Loucy (cell line): ENCODE data around the gene DERA.
"Not testable (repeated sequence)": the region's sequence is repeated elsewhere in the genome, so short reads cannot be mapped to it uniquely, and the experiment has no call there.

Source experiments
- H2AFZ ChIP-seq: fragments of 200-600 bp; sonication (generic); 2 replicates; pipeline ENCODE4 v1.6.0; 2016; ENCODE audit warnings: antibody characterized with exemption, mild to moderate bottlenecking, low read length, moderate library complexity
- H3F3A ChIP-seq: fragments of 200-600 bp; 2 replicates; pipeline ENCODE4 v1.6.0; 2016; ENCODE audit warnings: antibody characterized with exemption, low read depth, mild to moderate bottlenecking
- H3K27me3 ChIP-seq: fragments of 200-600 bp; sonication (generic); 2 replicates; pipeline ENCODE4 v1.6.1; 2014; ENCODE audit warnings: low read length, mild to moderate bottlenecking; ENCODE audit not compliant: insufficient read depth, poor library complexity, severe bottlenecking
- H3K36me3 ChIP-seq: fragments of 200-600 bp; sonication (generic); 2 replicates; pipeline ENCODE4 v1.6.1; 2016; ENCODE audit warnings: low read length; ENCODE audit not compliant: insufficient read depth
- H3K4me1 ChIP-seq: fragments of 200-600 bp; sonication (generic); 2 replicates; pipeline ENCODE4 v1.5.1; 2014; ENCODE audit warnings: low read length, mild to moderate bottlenecking; ENCODE audit not compliant: insufficient read depth, poor library complexity, severe bottlenecking
- H3K4me2 ChIP-seq: fragments of 200-600 bp; sonication (generic); 2 replicates; pipeline ENCODE4 v1.6.0; 2014; ENCODE audit warnings: antibody characterized with exemption, low read length, low read depth, mild to moderate bottlenecking; ENCODE audit not compliant: poor library complexity, severe bottlenecking
- H3K4me3 ChIP-seq: fragments of 200-600 bp; sonication (generic); 2 replicates; pipeline ENCODE4 v1.5.1; 2014; ENCODE audit warnings: low read length, mild to moderate bottlenecking, mixed read lengths; ENCODE audit not compliant: poor library complexity, severe bottlenecking
- H3K79me2 ChIP-seq: fragments of 200-600 bp; sonication (generic); 2 replicates; pipeline ENCODE4 v1.6.1; 2014; ENCODE audit warnings: low read length; ENCODE audit not compliant: insufficient read depth
- H3K9ac ChIP-seq: fragments of 200-600 bp; sonication (generic); 2 replicates; pipeline ENCODE4 v1.6.0; 2014; ENCODE audit warnings: mild to moderate bottlenecking, low read depth, low read length, moderate library complexity; ENCODE audit not compliant: poor library complexity, severe bottlenecking
- H3K9me2 ChIP-seq: fragments of 200-600 bp; sonication (generic); replicated peaks from 2 replicates; pipeline ENCODE4 v1.6.1; 2016; ENCODE audit warnings: low read depth, low read length, mixed read lengths
- H3K9me3 ChIP-seq: fragments of 200-600 bp; sonication (generic); 2 replicates; pipeline ENCODE4 v1.6.1; 2014; ENCODE audit warnings: mild to moderate bottlenecking, antibody characterized with exemption, low read length, low read depth; ENCODE audit not compliant: insufficient read depth
- H4K20me1 ChIP-seq: fragments of 200-600 bp; sonication (generic); 2 replicates; pipeline ENCODE4 v1.6.0; 2014; ENCODE audit warnings: antibody characterized with exemption, low read length, mild to moderate bottlenecking; ENCODE audit not compliant: insufficient read depth, poor library complexity, severe bottlenecking
- CTCF ChIP-seq: fragments of 200-600 bp; sonication (generic); conservative IDR thresholded peaks from 2 replicates; pipeline ENCODE4 v1.5.1; 2014; ENCODE audit warnings: mild to moderate bottlenecking, antibody characterized with exemption, low read length
- EZH2phosphoT487 ChIP-seq: fragments of 200-600 bp; IDR thresholded peaks from 2 replicates; pipeline ENCODE4 v1.6.1; 2018; ENCODE audit warnings: antibody characterized with exemption, mild to moderate bottlenecking, moderate library complexity, borderline replicate concordance

The DERA gene

GRCh38 chr12:15942475-15942874, 31.3 kb downstream of the DERA start:
- H3K4me1 ChIP-seq: no peaks in the 10 kb centered on the region
- TF ChIP-seq EZH2phosphoT487: no peak
- no peak for TF ChIP-seq CTCF
- no peak overlapping the region for H3K4me3 ChIP-seq
- H3K9me3 ChIP-seq: no peaks in the 10 kb centered on the region
- H3K27me3 ChIP-seq: no peaks in the 10 kb centered on the region
- no peak overlapping the region for H2AFZ ChIP-seq
- H3K9me2 ChIP-seq: no peaks in the 10 kb centered on the region
- H3K36me3 ChIP-seq: no peaks in the 10 kb centered on the region
- H3F3A ChIP-seq: no peaks in the 10 kb centered on the region
- H3K9ac ChIP-seq: no peak overlapping the region
- no peaks in the 10 kb centered on the region for H4K20me1 ChIP-seq
- no peak overlapping the region for H3K4me2 ChIP-seq
- H3K79me2 ChIP-seq: no peaks in the 10 kb centered on the region

- H2AFZ ChIP-seq, H3K36me3 ChIP-seq, H3K4me3 ChIP-seq, H3K4me1 ChIP-seq, H3K9ac ChIP-seq, H3K9me3 ChIP-seq, H3K27me3 ChIP-seq, H3K4me2 ChIP-seq, H3K9me2 ChIP-seq, H3F3A ChIP-seq, H3K79me2 ChIP-seq, H4K20me1 ChIP-seq: not testable (repeated sequence)
These were observed 32.4 kb downstream of the DERA start for GRCh38 chr12:15943519-15943918.

GRCh38 chr12:15948461-15948860, 37.3 kb downstream of the DERA start:
- H3K9me3 ChIP-seq: not testable (repeated sequence)

GRCh38 chr12:15955281-15955680, 44.1 kb downstream of the DERA start:
- H3K4me1 ChIP-seq: no peaks in the 10 kb centered on the region
- no peak overlapping the region for H3K4me3 ChIP-seq
- no peak overlapping the region for H3K4me2 ChIP-seq
- peaks cover 4% of the 10 kb centered on the region; the same call in 1 of the 2 replicates for H3K79me2 ChIP-seq
- TF ChIP-seq CTCF (no peak), EZH2phosphoT487 (no peak)
- H2AFZ ChIP-seq: no peak overlapping the region
- H3K36me3 ChIP-seq: peaks cover 16% of the 10 kb centered on the region; the same call in 1 of the 2 replicates
- H3K9me2 ChIP-seq: no peaks in the 10 kb centered on the region
- H3K9ac ChIP-seq: no peak overlapping the region
- H4K20me1 ChIP-seq: no peaks in the 10 kb centered on the region
- H3F3A ChIP-seq: no peaks in the 10 kb centered on the region
- H3K27me3 ChIP-seq: no peaks in the 10 kb centered on the region
- no peaks in the 10 kb centered on the region for H3K9me3 ChIP-seq

More at GRCh38 chr12:15948461-15948860, 37.3 kb downstream of the DERA start:
- not testable (repeated sequence) for H4K20me1 ChIP-seq, H3K4me3 ChIP-seq, H3K79me2 ChIP-seq, H3F3A ChIP-seq, H3K9me2 ChIP-seq, H3K4me2 ChIP-seq, H2AFZ ChIP-seq, H3K4me1 ChIP-seq, H3K9ac ChIP-seq, H3K36me3 ChIP-seq, H3K27me3 ChIP-seq
